DMS53 treated with DMSO at 0.1 percent for 48 hours (cell line): ENCODE measurements around the gene PCDHB12.
"Not testable (repeated sequence)": the region's sequence is repeated elsewhere in the genome, so short reads cannot be mapped to it uniquely, and the experiment has no call there.

Experiments
- DNase-seq: peaks from one replicate; lab custom pipeline; 2025; ENCODE audit not compliant: unreplicated experiment; lab: John Stamatoyannopoulos, UW

The PCDHB12 gene

GRCh38 chr5:141208478-141208877 is at the start of gene PCDHB12:
PCDHB12 (plus strand) TSS chr5:141208719; CDS start chr5:141208908, 189 bp downstream.
- DNase-seq = no peak

- DNase-seq = peak; percentile 30
Measured at GRCh38 chr5:141172381-141173204, 35.9 kb upstream of the PCDHB12 start, which contains the start of gene PCDHB7. PCDHB7 (plus strand) TSS chr5:141172644; CDS start chr5:141172836, 192 bp downstream.

GRCh38 chr5:141174291-141175104 is 34.0 kb upstream of the PCDHB12 start:
- not testable (repeated sequence) for DNase-seq

- DNase-seq = no peak
Measured at GRCh38 chr5:141175933-141176332, 32.6 kb upstream of the PCDHB12 start.

- DNase-seq = not testable (repeated sequence)
Measured at GRCh38 chr5:141177577-141178191, 30.8 kb upstream of the PCDHB12 start, which contains the start of gene PCDHB8. PCDHB8 (plus strand) TSS chr5:141177790; CDS start chr5:141178035, 245 bp downstream.

- DNase-seq = not testable (repeated sequence)
Measured at GRCh38 chr5:141179371-141179770, 29.1 kb upstream of the PCDHB12 start.

GRCh38 chr5:141179876-141180275 is 28.6 kb upstream of the PCDHB12 start:
- DNase-seq = not testable (repeated sequence)

- no peak for DNase-seq
Measured at GRCh38 chr5:141180313-141180712, 28.2 kb upstream of the PCDHB12 start.

- peak; percentile 27 for DNase-seq
Measured at GRCh38 chr5:141182248-141182647, 26.3 kb upstream of the PCDHB12 start, which contains the start of gene PCDHB16. PCDHB16 (plus strand) TSS chr5:141182387; CDS start chr5:141182560, 173 bp downstream.

- not testable (repeated sequence) for DNase-seq
Measured at GRCh38 chr5:141184117-141184855, 24.2 kb upstream of the PCDHB12 start.

GRCh38 chr5:141186897-141187512 is 21.5 kb upstream of the PCDHB12 start, which contains the start of gene PCDHB9:
PCDHB9 (plus strand) TSS chr5:141187161; CDS start chr5:141187319, 158 bp downstream.
- no peak for DNase-seq

- DNase-seq = not testable (repeated sequence)
Measured at GRCh38 chr5:141188682-141189081, 19.8 kb upstream of the PCDHB12 start.

GRCh38 chr5:141189131-141189530 is 19.4 kb upstream of the PCDHB12 start:
- not testable (repeated sequence) for DNase-seq

GRCh38 chr5:141192110-141192725 is 16.3 kb upstream of the PCDHB12 start, which contains the start of gene PCDHB10:
PCDHB10 (plus strand) TSS chr5:141192353; CDS start chr5:141192553, 200 bp downstream.
- DNase-seq = peak; percentile 16

- not testable (repeated sequence) for DNase-seq
Measured at GRCh38 chr5:141194332-141194731, 14.2 kb upstream of the PCDHB12 start.

GRCh38 chr5:141196363-141196762 is 12.2 kb upstream of the PCDHB12 start:
- no peak for DNase-seq

- peak; percentile 9 for DNase-seq
Measured at GRCh38 chr5:141199359-141200235, 8.9 kb upstream of the PCDHB12 start, which contains the start of gene PCDHB11. PCDHB11 (plus strand) TSS chr5:141199627; CDS start chr5:141199775, 148 bp downstream.

GRCh38 chr5:141201126-141201525 is 7.4 kb upstream of the PCDHB12 start:
- DNase-seq = not testable (repeated sequence)
